GM21360 (cell line): Measurements from ENCODE around the gene KBTBD8.
A peak's percentile ranks its signal among the peaks of the same experiment; 100 is the strongest.

ENCODE experiments used
- ATAC-seq: cut with Tn5 transposase; IDR thresholded peaks from one replicate; pipeline ENCODE4 v1.9.1; 2021; ENCODE audit warnings: mild to moderate bottlenecking, moderate library complexity; ENCODE audit not compliant: unreplicated experiment

Gene KBTBD8

GRCh38 chr3:66996696-66997095 is 1.4 kb upstream of the KBTBD8 start:
- no peak for ATAC-seq

- ATAC-seq: no peak
Observed at GRCh38 chr3:66997560-66998112, 471 bp upstream of the KBTBD8 start.

- ATAC-seq: no peak
Observed at GRCh38 chr3:66998904-66999235, 763 bp downstream of the KBTBD8 start.

- ATAC-seq: peak; percentile 54
Observed at GRCh38 chr3:67000009-67000408, 1.9 kb downstream of the KBTBD8 start.

- no peak for ATAC-seq
Observed at GRCh38 chr3:67001086-67001861, 3.2 kb downstream of the KBTBD8 start.

GRCh38 chr3:67005974-67006373 is 7.9 kb downstream of the KBTBD8 start:
- no peak for ATAC-seq

GRCh38 chr3:67006460-67006859 is 8.4 kb downstream of the KBTBD8 start:
- ATAC-seq: no peak

GRCh38 chr3:67008388-67008787 is 10.3 kb downstream of the KBTBD8 start:
- ATAC-seq: no peak

GRCh38 chr3:67009716-67010115 is 11.6 kb downstream of the KBTBD8 start:
- no peak for ATAC-seq

- no peak for ATAC-seq
Observed at GRCh38 chr3:67011414-67012131, 13.5 kb downstream of the KBTBD8 start.

- ATAC-seq: no peak
Observed at GRCh38 chr3:67012564-67012963, 14.5 kb downstream of the KBTBD8 start.

- ATAC-seq: no peak
Observed at GRCh38 chr3:67015702-67016484, 17.8 kb downstream of the KBTBD8 start.

- peak; percentile 50 for ATAC-seq
Observed at GRCh38 chr3:67016522-67017080, 18.5 kb downstream of the KBTBD8 start.

GRCh38 chr3:67017211-67017610 is 19.1 kb downstream of the KBTBD8 start:
- ATAC-seq: peak; percentile 15

GRCh38 chr3:67018105-67018788 is 20.1 kb downstream of the KBTBD8 start:
- peak; percentile 45 for ATAC-seq

GRCh38 chr3:67018789-67019526 is 20.9 kb downstream of the KBTBD8 start:
- peak; percentile 45 for ATAC-seq

- no peak for ATAC-seq
Observed at GRCh38 chr3:67028001-67028784, 30.1 kb downstream of the KBTBD8 start.

GRCh38 chr3:67030785-67031740 is 33.0 kb downstream of the KBTBD8 start:
- ATAC-seq: peak; percentile 75
